ENCODE results near the gene AGBL5. TPM values are rescaled to one million over a fixed set of nuclear protein-coding genes. Genes with fewer than 3 reads are reported as not detected.

Gene AGBL5
- total RNA-seq, 1 donor from 2014 or later, result 68.3 TPM

- Mint-ChIP-seq H3K27ac (peak overlapping the region; percentile 76), H3K36me3 (no peaks in the 10 kb centered on the region), H3K9me3 (no peaks in the 10 kb centered on the region), H3K4me1 (peaks cover 9% of the 10 kb centered on the region), H3K4me3 (no peak overlapping the region), H3K27me3 (ENCODE audit: insufficient read depth, low read depth) (peaks cover 16% of the 10 kb centered on the region)
- no peaks in the 10 kb centered on the region for H3K9me3 ChIP-seq (ENCODE audit: low read depth)
- H3F3A ChIP-seq (ENCODE audit: low read depth), result no peaks in the 10 kb centered on the region
- no peak overlapping the region for H2AFZ ChIP-seq (replicated peaks)
- no peaks in the 10 kb centered on the region for H3K36me3 ChIP-seq
- no peaks in the 10 kb centered on the region for H3K79me2 ChIP-seq (ENCODE audit: low read depth)
- no peaks in the 10 kb centered on the region for H3K27me3 ChIP-seq
- no peak overlapping the region for H3K4me3 ChIP-seq
- TF ChIP-seq EZH2phosphoT487 (IDR thresholded peaks at IDR 0.05), result no peak
- no peak for TF ChIP-seq CTCF (IDR thresholded peaks at IDR 0.05)
- TF ChIP-seq EZH2 (IDR thresholded peaks at IDR 0.05), result no peak
- no peak for DNase-seq (ENCODE audit: low spot score)
- H3K4me2 ChIP-seq, result no peak overlapping the region
- H3K27ac ChIP-seq, result no peak overlapping the region
- no peak overlapping the region for H3K9ac ChIP-seq
- no peaks in the 10 kb centered on the region for H3K4me1 ChIP-seq
- no peaks in the 10 kb centered on the region for H4K20me1 ChIP-seq (ENCODE audit: low read depth)
Measured at GRCh38 chr2:27099334-27099955, 48.0 kb downstream of the AGBL5 start.

- no peaks in the 10 kb centered on the region for H3K9me3 ChIP-seq (ENCODE audit: low read depth)
Measured at GRCh38 chr2:27100036-27100435, 48.6 kb downstream of the AGBL5 start.

GRCh38 chr2:27102329-27102728 lies 50.9 kb downstream of the AGBL5 start:
- Mint-ChIP-seq H3K36me3 (no peaks in the 10 kb centered on the region), H3K27me3 (ENCODE audit: insufficient read depth, low read depth) (peaks cover 8% of the 10 kb centered on the region), H3K4me3 (no peak overlapping the region), H3K27ac (no peak overlapping the region), H3K4me1 (peaks cover 2% of the 10 kb centered on the region), H3K9me3 (no peaks in the 10 kb centered on the region)
- H3F3A ChIP-seq (ENCODE audit: low read depth), result no peaks in the 10 kb centered on the region
- H2AFZ ChIP-seq (replicated peaks), result no peak overlapping the region
- no peaks in the 10 kb centered on the region for H3K27me3 ChIP-seq
- H3K4me2 ChIP-seq, result no peak overlapping the region
- H3K27ac ChIP-seq, result no peak overlapping the region
- H3K4me3 ChIP-seq, result no peak overlapping the region
- H3K9me3 ChIP-seq (ENCODE audit: low read depth), result no peaks in the 10 kb centered on the region
- H3K4me1 ChIP-seq, result no peaks in the 10 kb centered on the region
- no peak overlapping the region for H3K9ac ChIP-seq
- H4K20me1 ChIP-seq (ENCODE audit: low read depth), result no peaks in the 10 kb centered on the region
- no peaks in the 10 kb centered on the region for H3K79me2 ChIP-seq (ENCODE audit: low read depth)
- TF ChIP-seq EZH2 (IDR thresholded peaks at IDR 0.05) (no peak), CTCF (IDR thresholded peaks at IDR 0.05) (no peak), EZH2phosphoT487 (IDR thresholded peaks at IDR 0.05) (no peak)
- no peaks in the 10 kb centered on the region for H3K36me3 ChIP-seq
- no peak for DNase-seq (ENCODE audit: low spot score)

More at GRCh38 chr2:27100036-27100435, 48.6 kb downstream of the AGBL5 start:
- no peak overlapping the region for H2AFZ ChIP-seq (replicated peaks)
- H3K9me3 Mint-ChIP-seq, result no peaks in the 10 kb centered on the region
- no peak overlapping the region for H3K9ac ChIP-seq
- no peak overlapping the region for H3K27ac ChIP-seq
- H4K20me1 ChIP-seq (ENCODE audit: low read depth), result no peaks in the 10 kb centered on the region
- TF ChIP-seq CTCF (IDR thresholded peaks at IDR 0.05) (no peak), EZH2phosphoT487 (IDR thresholded peaks at IDR 0.05) (no peak), EZH2 (IDR thresholded peaks at IDR 0.05) (no peak)
- no peaks in the 10 kb centered on the region for H3K79me2 ChIP-seq (ENCODE audit: low read depth)
- no peaks in the 10 kb centered on the region for H3K27me3 ChIP-seq
- no peaks in the 10 kb centered on the region for H3K36me3 Mint-ChIP-seq
- H3K4me3 ChIP-seq, result no peak overlapping the region
- H3K27ac Mint-ChIP-seq, result no peak overlapping the region
- no peak overlapping the region for H3K4me2 ChIP-seq
- no peaks in the 10 kb centered on the region for H3K4me1 ChIP-seq
- H3K4me3 Mint-ChIP-seq, result peak overlapping the region; percentile 57
- no peaks in the 10 kb centered on the region for H3F3A ChIP-seq (ENCODE audit: low read depth)
- H3K4me1 Mint-ChIP-seq, result peaks cover 9% of the 10 kb centered on the region
- H3K27me3 Mint-ChIP-seq (ENCODE audit: insufficient read depth, low read depth), result peaks cover 16% of the 10 kb centered on the region
- DNase-seq (ENCODE audit: low spot score), result no peak
- no peaks in the 10 kb centered on the region for H3K36me3 ChIP-seq

All from neural progenitor cell (in vitro differentiated cells).